GM12878 (cell line): Measurements from ENCODE around the gene ZNF148.

Source experiments
- BHLHE40 ChIP-seq, 2 experiments: fragments of 450-650 bp in 1 of 2; IDR thresholded peaks; 2 replicates each; pipeline ENCODE4 v1.6.1; 2011 to 2017; ENCODE audit warnings: low read depth in 2 of 2, borderline replicate concordance in 1 of 2, improper control_type of control experiment in 1 of 2, low read length in 1 of 2, mild to moderate bottlenecking in 1 of 2
- CEBPB ChIP-seq, 2 experiments: fragments of 150-350 bp in 1 of 2; IDR thresholded peaks; 2 replicates each; pipeline ENCODE4 v1.6.1; 2012 to 2014; ENCODE audit warnings: low read depth in 2 of 2, low read length in 2 of 2, borderline replicate concordance in 1 of 2, inconsistent platforms in 1 of 2
- CHD4 ChIP-seq: fragments of 200-600 bp; sonication (generic); IDR thresholded peaks from 2 replicates; pipeline ENCODE4 v1.6.1; 2016; ENCODE audit warnings: mild to moderate bottlenecking
- E4F1 ChIP-seq: fragments of 450-650 bp; IDR thresholded peaks from 2 replicates; pipeline ENCODE4 v1.6.1; 2018; ENCODE audit warnings: borderline replicate concordance, mild to moderate bottlenecking; ENCODE audit not compliant: partially characterized antibody
- ESRRA ChIP-seq: IDR thresholded peaks from 2 replicates; pipeline ENCODE4 v1.6.1; 2012; ENCODE audit warnings: mild to moderate bottlenecking, low read length, improper control_type of control experiment
- HDAC6 ChIP-seq: fragments of 200-600 bp; sonication (generic); IDR thresholded peaks from one replicate; pipeline ENCODE4 v1.8.0; 2017; ENCODE audit warnings: antibody characterized with exemption; ENCODE audit not compliant: unreplicated experiment
- IRF3 ChIP-seq: fragments of 450-650 bp; IDR thresholded peaks from 2 replicates; pipeline ENCODE4 v1.6.1; 2014; ENCODE audit warnings: mild to moderate bottlenecking
- NFYA ChIP-seq: IDR thresholded peaks from 2 replicates; pipeline ENCODE4 v1.6.1; 2011; ENCODE audit warnings: low read depth, mild to moderate bottlenecking, low read length, improper control_type of control experiment, borderline replicate concordance
- POLR2A ChIP-seq: IDR thresholded peaks from 2 replicates; pipeline ENCODE4 v1.6.1; 2011; ENCODE audit warnings: low read depth, mild to moderate bottlenecking, low read length
- SRF ChIP-seq, 2 experiments: IDR thresholded peaks; 2 replicates each; pipeline ENCODE4 v1.6.1; 2011; ENCODE audit warnings: low read depth in 2 of 2, low read length in 2 of 2, mild to moderate bottlenecking in 1 of 2, moderate library complexity in 1 of 2
- YY1 ChIP-seq: IDR thresholded peaks from 2 replicates; pipeline ENCODE4 v1.6.1; 2011; ENCODE audit warnings: low read depth, mild to moderate bottlenecking, low read length
- TF ChIP-seq, protein P1 (sequence below), 3 experiments: IDR thresholded peaks in 2 of 3; conservative IDR thresholded peaks in 1 of 3; 2 replicates each; pipeline ENCODE4 v1.5.1; 2011; ENCODE audit warnings: low read depth in 3 of 3, low read length in 3 of 3, mild to moderate bottlenecking in 3 of 3, control low read depth in 2 of 3, moderate library complexity in 2 of 3, inconsistent platforms in 1 of 3, mixed read lengths in 1 of 3; ENCODE audit not compliant: control insufficient read depth in 2 of 3, insufficient read depth in 1 of 3; ENCODE audit errors: extremely low read depth in 1 of 3

DNA sequence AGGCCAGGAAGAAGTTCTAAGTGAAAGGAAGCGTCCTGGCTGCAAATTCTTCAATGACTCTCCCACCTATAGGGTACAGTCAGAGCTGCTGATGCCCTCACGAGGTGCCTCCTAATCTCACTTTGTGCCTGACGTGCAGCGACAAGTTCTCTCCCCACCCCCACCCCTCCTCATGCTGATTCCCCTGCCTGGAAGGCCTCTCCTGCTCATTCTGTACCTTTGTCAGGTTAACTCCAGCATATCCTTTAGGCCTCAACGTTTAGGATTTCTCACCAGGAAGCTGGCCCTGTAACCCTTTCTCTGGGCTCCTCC, 187.6 kb downstream of the ZNF148 start:
- no peak for TF ChIP-seq NFYA
- TF ChIP-seq, protein P1, sequence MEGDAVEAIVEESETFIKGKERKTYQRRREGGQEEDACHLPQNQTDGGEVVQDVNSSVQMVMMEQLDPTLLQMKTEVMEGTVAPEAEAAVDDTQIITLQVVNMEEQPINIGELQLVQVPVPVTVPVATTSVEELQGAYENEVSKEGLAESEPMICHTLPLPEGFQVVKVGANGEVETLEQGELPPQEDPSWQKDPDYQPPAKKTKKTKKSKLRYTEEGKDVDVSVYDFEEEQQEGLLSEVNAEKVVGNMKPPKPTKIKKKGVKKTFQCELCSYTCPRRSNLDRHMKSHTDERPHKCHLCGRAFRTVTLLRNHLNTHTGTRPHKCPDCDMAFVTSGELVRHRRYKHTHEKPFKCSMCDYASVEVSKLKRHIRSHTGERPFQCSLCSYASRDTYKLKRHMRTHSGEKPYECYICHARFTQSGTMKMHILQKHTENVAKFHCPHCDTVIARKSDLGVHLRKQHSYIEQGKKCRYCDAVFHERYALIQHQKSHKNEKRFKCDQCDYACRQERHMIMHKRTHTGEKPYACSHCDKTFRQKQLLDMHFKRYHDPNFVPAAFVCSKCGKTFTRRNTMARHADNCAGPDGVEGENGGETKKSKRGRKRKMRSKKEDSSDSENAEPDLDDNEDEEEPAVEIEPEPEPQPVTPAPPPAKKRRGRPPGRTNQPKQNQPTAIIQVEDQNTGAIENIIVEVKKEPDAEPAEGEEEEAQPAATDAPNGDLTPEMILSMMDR (IDR thresholded peaks at IDR 0.05 in 2 of 3, conservative IDR thresholded peaks at IDR 0.05 in 1 of 3; ENCODE audit: control insufficient read depth in 2 of 3, extremely low read depth in 1 of 3, insufficient read depth in 1 of 3, low read depth in 3 of 3, low read length in 3 of 3), result no peak
- no peak for TF ChIP-seq E4F1
- TF ChIP-seq BHLHE40 (IDR thresholded peaks at IDR 0.05; ENCODE audit: borderline replicate concordance in 1 of 2, low read depth in 2 of 2, low read length in 1 of 2), result no peak
- no peak for TF ChIP-seq CEBPB (IDR thresholded peaks at IDR 0.05; ENCODE audit: borderline replicate concordance in 1 of 2, low read depth in 2 of 2, low read length in 2 of 2)
- no peak for TF ChIP-seq HDAC6
- no peak for TF ChIP-seq ESRRA
- no peak for TF ChIP-seq SRF (IDR thresholded peaks at IDR 0.05; ENCODE audit: low read depth in 2 of 2, low read length in 2 of 2)
- no peak for TF ChIP-seq POLR2A
- TF ChIP-seq CHD4, result no peak
- TF ChIP-seq IRF3, result no peak
- TF ChIP-seq YY1, result no peak
